HG03378 (cell line): Measurements from ENCODE around the gene CLCN5.
"Not testable (repeated sequence)": the region's sequence is repeated elsewhere in the genome, so short reads cannot be mapped to it uniquely, and the experiment has no call there.

Source experiments
- ATAC-seq: cut with Tn5 transposase; IDR thresholded peaks from one replicate; pipeline ENCODE4 v1.9.1; 2021; ENCODE audit warnings: mild to moderate bottlenecking, moderate library complexity; ENCODE audit not compliant: unreplicated experiment

The CLCN5 gene

DNA sequence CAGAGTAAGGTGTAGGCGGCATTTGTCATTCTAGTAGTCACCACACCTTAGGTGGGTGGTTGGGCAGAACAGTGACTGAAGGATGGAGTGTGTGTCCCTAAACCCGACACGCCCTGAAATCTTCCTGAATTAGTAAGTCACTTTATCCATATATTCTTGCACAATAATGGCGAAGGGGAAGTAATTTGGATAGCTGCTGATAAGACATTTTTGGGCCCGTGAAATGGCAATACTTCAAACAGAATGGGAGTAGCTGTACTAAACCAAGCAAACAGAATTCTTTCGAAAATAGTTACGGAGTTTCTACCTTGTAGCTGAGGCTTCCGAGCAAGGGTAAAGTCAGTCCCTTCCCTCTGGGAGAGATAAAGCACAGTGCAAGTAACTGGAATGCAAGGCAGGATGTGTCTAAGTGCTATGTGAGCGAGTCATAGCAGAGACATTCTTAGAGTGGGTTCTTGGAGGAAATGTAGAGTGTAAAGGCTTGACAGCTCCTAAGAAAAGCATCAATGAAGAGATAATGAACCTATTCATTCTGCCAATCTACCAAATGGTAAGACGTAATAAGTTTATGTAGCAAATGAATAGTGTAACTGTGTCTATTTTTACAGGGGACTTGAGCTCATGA lies 72.8 kb downstream of the CLCN5 start:
- ATAC-seq: no peak

DNA sequence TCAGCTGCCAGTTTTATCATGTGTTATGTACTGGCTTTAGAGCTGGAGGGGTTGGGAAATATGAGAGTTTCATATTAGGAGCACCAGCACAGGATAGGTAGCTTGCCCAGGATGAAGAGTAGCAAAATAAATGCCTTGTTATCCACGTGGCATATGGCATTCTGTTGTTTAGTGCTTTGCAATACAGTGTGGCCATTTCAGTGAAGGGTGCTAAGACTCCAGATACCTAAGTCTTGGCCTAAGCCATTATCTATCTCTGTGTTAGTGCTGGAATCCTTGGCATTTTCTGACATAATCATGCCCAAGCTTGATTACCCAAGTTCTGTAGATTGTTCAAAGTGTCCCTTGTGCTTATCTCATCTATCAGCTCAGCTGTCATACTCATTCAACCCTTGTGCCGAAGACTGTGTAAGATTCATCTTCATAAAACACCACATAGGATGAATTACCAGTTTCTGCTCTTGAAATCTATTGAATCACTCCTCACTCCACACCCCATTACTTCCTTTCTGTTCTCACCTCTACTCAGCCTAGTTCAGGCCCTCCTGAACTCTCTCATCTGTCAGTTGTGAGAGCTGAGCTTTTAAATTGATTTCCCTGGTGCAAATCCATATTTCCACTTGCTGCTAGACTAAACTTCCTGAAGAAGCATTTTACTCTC lies 73.5 kb downstream of the CLCN5 start:
- no peak for ATAC-seq

DNA sequence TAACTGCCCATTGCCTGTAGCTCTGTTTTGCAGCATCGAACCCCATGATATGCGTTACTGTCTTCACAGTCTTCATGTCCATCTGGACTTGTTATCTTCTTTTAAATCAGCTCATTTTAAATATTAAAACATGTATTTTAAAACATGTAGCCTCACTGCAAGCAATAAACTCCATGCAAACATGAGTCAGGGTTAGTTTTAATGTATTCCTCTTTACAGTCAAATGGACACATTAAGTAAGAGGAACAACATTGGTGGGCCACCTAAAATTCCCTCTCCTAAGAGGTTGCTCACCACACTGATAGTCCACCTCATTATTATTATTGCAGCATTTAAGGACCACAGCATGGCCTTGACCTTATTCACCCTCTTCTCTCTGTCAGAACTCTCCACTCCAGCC lies 74.1 kb downstream of the CLCN5 start:
- no peak for ATAC-seq

DNA sequence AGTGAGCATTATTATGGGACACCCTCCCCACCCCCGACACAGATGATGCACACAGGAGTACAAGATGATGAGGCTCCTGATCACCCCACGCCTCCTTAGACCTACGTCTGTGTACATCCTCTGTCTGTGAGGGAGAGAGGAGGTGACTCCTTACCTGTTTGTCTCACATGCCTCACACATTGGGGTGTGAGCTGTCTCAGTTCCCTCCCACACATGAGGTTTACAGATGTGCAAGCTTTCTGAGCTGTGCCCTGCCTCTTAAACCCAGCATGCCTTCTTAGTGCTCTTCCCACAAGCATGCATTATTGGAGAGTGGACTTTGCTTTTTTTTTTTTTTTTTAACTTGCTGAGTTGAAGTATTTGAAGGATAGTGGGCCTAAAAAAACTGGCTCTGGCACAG lies 76.7 kb downstream of the CLCN5 start:
- no peak for ATAC-seq

DNA sequence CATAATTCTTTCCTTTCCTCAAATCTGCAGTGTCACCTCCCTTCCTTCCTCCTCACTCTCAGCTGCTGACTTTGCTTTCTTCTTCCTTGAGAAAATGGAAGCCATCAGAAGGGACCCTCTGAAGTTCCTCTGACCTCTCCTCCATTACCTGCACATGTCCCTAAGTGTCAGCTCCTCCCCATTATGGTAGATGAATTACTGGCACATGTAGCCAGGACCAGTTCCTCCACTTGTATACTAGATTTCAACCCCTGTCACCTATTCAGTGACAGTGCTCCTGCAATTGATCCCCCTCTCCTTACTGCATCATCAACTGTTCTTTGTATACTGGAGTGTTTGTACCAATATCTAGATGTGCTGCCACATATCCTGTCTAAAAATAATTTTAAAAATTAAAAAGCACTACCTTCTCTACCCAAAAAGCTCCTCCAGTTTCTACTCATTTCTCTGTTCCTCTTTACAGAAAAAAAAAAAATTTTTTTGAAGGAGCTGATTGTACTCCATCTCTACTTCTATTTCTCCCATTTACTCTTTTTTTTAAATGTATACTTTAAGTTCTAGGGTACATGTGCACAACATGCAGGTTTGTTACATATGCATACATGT lies 78.6 kb downstream of the CLCN5 start:
- ATAC-seq: peak; percentile 43

DNA sequence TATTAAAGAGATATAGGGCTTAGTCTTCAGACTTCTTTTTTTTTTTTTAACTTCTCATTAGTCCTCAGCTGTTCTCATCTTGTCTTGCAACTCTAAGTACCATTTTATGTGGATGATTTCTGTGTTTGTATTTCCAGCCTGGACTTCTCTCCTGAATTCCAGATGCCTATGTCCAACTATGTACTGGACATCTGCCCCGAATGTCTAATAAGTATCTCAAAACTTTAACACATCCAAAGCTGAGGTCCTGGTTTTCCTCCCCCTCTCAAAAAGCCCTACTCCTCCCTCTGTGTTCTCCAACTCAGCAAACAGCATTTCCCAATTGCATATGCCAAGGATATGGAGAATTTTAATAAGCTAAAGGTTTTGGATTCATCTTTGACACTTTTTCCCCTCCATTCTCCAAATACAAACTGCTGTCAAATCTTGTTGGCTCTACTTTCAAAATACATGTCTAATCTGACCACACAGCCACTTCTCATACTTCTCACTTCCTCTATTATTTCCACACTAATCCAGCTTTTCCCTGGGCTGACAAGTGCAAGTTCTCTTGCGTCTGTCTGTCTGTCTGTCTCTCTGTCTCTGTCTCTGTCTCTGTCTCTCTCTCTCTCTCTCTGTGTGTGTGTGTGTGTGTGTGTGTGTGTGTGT lies 79.8 kb downstream of the CLCN5 start:
- ATAC-seq: peak; percentile 56

DNA sequence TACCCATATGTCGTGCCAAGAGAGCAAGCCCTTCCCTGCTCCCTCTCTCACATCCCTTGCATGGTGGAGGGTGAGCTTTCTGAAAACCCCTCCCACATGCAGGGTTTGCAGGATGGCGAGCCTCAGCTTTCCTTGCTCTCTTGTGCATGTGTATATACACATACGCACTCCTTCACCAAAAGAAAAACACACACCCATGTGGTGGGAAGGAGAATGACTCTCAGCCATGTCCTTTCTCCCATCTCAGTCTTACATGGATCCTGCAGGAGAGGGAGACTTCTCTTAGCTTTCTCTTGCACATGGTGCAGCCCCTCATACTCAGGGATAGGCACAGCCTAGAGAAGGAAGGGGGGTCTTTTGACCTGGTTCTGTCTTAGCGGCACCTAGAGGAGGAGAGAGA lies 81.1 kb downstream of the CLCN5 start:
- no peak for ATAC-seq

DNA sequence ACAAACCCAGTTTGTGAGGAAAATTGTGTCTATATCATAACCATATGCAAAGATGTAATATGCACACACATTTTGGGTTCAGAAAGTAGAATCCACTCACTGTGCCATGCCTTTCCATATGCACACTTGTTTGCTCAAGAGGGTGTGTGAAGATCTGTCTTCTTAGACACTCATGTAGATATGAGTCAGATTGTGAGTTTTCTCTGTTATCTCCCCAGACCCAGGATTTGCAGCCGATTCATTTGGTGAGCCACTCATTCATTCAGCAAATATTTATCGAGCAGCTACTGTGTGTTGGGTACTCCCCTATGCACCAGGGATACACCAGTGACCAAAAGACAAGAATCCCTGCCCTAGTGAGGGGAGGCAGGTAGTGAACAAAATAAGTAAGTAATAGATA lies 81.5 kb downstream of the CLCN5 start:
- ATAC-seq: no peak

DNA sequence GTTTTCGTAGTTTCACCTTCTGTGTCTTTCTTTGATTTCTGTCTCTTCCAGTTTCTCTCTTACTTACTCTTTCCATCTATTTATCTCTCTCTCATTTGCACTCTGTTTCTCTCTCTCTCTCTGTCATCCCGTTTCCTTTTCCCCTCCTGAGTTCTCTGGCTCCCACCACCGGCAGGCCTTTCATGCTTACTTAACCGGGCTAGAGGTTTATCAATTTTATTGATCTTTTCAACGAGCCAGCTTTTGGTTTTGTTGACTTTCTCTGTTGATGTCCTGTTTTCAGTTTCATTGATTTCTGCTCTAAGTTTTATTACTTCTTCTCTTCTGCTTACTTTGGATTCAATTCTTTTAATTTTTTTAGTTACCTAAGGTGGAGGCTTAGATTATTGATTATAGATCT lies 103.2 kb downstream of the CLCN5 start:
- not testable (repeated sequence) for ATAC-seq

DNA sequence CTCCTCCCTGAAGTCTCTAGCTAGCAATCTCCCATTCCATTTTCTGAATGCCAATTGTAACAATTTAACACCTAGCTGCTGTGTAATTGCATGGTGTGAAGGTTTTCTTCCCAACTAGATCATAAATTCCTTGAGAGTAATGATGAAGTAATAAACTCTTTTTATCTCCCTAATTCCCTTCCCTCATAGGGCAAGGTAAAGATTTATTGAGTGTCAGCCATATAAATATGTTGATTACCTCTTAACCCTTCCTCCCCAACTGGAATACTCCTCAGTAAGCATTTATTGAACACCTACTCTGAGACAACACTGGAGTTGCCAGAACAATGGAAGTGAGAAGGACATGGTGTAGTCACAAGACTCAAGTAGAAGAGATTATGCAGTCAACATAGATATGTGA lies 112.7 kb downstream of the CLCN5 start:
- no peak for ATAC-seq

DNA sequence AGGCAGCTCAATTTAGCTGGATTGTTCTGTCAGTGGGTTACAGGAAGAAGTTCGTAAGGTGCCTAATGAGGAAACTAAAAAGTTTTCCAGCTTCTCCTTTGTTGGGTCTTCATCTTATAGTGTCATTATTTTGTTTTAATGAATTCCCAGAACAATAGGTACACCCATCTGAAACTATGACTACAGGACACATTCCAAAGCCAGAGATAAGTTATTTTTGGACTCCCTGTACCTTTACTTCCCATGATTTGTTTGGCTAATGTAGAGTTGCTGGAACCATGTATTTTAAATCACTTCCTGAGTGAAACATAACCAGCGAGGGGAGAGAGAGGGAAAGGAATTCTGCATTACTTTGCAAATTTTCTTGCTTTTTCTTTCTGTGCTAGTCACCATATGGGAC lies 114.0 kb downstream of the CLCN5 start:
- no peak for ATAC-seq

DNA sequence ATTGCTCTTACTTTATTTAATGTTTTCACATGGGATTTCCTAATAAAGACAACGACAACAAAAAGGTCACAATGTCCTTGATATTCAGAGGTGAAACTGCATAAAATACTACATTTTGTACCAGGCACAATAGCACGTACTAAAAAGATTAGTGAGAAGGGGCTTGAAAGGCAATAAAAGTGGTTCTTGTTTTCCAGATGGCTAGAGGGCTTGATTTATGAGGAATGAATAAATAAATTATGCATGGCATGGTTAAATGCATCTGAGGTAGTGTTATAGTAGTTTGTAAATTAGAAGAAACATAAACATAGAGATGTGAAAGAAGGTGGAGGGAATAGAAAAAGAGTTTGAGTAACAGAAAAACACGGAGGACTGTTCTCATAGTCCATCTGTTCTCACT lies 123.4 kb downstream of the CLCN5 start:
- no peak for ATAC-seq

DNA sequence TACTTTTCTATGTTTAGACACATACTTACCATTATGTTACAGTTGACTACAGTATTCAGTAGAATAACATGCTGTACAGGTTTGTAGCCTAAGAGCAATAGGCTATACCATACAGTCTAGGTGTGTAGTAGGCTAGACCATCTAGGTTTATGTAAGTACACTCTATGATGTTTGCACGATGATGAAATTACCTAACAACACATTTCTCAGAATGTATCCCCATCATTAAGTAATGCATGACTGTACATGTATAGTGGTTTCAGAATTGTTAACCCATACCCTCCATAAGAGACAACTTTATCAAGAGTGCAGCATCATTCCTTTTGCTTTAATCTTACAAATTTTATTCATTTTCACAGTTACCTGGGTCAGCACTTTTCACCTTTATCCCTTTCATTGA lies 126.8 kb downstream of the CLCN5 start:
- no peak for ATAC-seq

DNA sequence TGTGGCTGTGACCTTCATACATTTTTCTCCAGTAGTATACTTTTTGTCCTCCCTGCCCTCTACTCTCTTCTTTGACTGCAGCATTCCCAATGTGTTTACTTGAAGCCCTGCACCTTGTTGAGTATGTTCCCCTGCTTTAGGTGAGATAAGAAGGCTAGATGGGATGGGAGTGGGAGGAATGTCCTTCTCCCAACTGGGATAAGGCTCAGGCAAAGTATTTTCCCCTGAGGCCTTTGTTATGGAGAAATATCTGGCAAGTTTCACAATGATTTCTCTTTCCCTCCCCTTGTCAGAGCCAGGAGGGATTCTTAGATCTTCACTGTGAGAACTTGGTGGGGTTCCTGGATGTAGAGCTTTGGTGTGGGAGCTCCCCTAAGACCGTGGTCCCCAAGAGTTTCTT lies 131.8 kb downstream of the CLCN5 start:
- ATAC-seq: no peak

DNA sequence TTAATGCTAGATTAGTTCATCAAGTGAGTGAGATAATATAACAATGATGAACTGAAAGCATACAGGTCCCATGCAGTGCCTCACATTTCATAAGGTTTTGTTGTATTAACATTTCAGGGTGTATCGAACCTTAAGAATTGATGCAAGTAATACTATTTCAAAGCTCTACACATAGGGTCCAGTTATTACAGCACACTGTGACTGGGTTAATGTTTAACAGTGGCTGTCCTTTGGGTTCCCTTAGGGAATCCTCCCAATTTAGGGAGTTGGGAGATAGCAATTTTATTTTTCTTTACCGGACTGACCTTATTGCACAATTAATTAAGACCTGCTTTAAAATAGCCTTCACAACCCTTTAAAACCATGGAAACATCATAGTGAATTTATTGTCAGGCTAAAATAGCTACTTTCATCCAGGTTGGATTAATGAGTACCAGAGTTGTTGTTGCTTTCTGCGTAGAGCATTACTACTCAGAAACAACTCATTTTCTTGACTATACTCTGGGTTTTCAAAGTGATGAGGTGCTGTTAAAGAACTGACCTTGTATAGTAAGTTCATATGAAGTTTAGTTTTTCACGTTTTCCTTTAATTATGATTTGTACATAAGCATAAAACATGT lies 144.0 kb downstream of the CLCN5 start:
- no peak for ATAC-seq

DNA sequence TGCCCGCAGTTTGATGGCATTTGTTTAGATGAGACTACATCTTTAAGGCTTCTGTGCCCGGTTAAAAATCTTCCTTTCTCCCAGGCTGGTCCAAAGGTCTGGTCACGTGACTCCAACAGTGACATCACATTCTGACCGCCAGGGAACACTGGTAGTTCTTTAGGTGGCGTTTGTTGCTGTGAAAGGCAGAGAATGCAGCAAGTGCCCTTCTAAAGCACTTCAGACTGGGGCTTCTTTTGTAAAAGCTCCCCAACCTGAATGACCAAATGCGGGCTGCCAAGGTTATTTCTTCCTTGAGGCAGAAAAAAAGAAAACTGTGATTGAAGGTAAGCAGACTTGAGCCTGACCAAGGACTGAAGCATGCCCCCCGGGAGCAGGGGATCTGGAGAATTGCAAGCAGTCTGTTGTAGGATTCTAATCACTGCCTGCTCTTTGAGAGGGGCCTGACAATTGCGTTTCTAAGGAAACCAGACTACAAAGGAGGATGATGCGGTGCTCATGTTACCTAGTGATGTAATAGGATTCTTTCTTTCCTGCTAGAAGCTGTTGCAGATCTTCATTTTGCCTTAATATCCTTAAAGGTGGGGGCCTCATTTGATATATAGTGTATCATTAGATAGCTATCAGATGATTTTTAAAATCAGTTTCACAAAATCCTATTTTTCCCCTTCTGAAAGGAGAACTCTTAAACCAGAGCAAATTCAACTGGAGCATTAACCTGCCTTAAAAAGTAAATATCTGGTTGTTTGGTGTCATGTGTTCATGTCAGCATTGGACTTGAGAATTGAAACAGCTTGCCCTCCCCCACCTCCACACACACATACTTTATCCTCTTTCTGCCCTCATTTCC lies 145.3 kb downstream of the CLCN5 start:
- ATAC-seq: no peak

DNA sequence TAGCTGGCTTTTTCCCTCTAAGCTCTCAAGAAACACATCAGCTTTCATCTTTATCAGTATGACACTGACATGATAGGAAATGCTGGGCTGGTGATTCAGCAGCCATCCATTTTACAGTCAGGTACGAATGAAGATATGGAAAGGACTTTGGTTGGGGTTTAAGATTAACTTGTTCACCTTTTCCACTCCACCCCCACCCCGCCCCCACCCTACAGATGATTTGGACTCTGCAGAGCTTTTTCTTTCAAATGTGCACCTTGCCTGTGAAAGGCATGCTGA lies 145.8 kb downstream of the CLCN5 start:
- ATAC-seq: no peak

DNA sequence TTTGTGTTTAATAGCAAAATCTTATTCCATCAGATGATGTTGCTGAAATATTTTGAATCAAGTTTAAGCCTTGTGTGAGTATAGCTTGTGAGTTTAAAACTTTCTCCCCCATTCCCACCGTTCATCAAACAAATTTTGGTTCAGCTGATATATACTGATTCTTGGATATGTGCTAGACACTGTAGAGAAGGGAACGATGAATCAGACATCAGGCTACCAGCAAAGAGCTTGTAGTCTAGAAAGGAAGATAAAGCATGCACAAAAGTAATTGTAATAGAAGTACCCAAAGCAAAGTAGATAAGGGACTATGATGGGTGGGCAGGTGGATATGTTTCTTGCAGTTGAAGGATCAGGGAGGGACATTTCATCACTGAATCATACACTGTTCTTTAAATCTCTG lies 146.5 kb downstream of the CLCN5 start:
- ATAC-seq: no peak

DNA sequence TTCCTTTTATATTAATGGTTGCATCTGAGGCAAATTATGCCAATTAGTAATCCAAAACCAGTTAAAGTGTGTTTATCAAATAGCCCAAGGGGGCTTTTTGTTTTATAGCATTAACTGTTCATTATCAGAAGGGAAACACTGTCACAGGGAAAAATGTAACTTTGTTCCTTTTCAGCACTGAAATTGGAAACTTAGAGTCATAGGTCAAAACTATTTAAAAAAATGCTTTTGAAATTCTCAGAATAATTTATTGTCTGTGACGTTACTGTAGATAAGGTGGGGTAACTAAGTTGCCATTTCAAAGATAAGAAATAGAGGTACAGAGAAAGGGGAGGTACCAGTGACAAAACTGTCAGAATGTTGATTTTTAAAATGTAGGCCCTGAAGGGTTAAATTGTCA lies 149.1 kb downstream of the CLCN5 start:
- no peak for ATAC-seq

DNA sequence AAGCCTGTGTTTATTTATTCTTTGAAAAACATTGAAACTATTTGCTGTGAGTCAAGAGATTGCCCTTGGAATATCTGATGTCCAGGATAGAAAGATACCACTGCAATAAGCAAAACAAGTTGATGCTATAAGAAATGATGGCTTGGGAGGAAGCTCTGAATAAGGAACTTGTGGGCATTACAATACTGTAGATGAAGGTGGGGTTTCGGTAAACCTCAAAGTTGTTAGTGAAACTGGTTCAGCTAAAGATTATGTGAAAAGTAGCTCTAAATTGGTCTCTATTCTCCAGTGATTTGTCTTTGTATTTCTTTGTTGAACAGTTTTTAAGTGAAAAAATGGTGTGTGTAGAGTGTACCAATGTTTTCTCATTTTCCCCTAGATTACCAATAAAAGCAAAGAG lies 149.7 kb downstream of the CLCN5 start:
- no peak for ATAC-seq

DNA sequence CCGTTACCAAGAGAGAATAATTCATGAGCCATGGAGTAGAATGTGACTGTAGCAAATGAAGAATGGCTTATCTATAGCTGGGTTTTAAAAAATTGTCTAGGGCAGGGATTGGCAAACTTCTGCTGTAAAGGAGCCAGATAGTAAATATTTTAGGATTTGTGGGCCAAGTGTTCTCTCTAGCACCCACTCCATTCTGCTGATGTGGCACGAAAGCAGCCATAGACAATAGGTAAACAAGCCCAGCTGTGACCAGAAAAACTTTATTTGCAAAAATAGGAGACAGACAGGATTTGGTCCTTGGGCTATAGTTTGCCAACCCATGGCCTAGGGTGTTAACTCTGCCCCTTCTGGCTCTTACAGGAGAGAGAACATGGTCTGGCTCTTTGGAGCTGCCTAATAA lies 151.2 kb downstream of the CLCN5 start:
- no peak for ATAC-seq
